Pancreas (tissue), 10 donors: ENCODE measurements around the gene SLC2A6. TPM values are rescaled to one million over a fixed set of nuclear protein-coding genes. Genes with fewer than 3 reads are reported as not detected.

Experiments used
- ATAC-seq, 4 donors: fragments of 200-7000 bp; cut with Tn5 transposase; one replicate each; pipeline versions ENCODE4 v1.8.0 to v1.9.1; 2020; ENCODE audit warnings: mild to moderate bottlenecking in 4 of 4, moderate library complexity in 4 of 4
- DNase-seq, 6 donors: peaks; one replicate each; pipeline ENCODE4 v3.0.0-alpha.2; 2020
- FAIRE-seq: peaks from 2 replicates; lab custom pipeline; 2012; peaks lifted over from hg19 to GRCh38; lab: Jason Lieb, UNC
- H3K27ac ChIP-seq, 4 donors: fragments of 200-600 bp; sonication (generic); 1 replicate in 3 of 4; 2 replicates in 1 of 4; pipeline versions ENCODE4 v1.5.0 to v1.8.0; 2020
- H3K27me3 ChIP-seq, 4 donors: fragments of 200-600 bp; one replicate each; pipeline ENCODE4 v1.8.0; 2021
- H3K36me3 ChIP-seq, 3 donors: fragments of 200-600 bp; sonication (generic) in 1 of 3; one replicate each; pipeline versions ENCODE4 v1.5.0 to v1.8.0; 2020 to 2021
- H3K4me1 ChIP-seq, 3 donors: fragments of 200-600 bp; one replicate each; pipeline ENCODE4 v1.8.0; 2021
- H3K4me3 ChIP-seq, 4 donors: fragments of 200-600 bp; sonication (generic) in 2 of 4; one replicate each; pipeline versions ENCODE4 v1.5.0 to v1.8.0; 2020 to 2021
- H3K9me3 ChIP-seq, 4 donors: fragments of 200-600 bp; one replicate each; pipeline ENCODE4 v1.8.0; 2021
- CTCF ChIP-seq, 4 donors: fragments of 200-600 bp; sonication (generic) in 3 of 4; IDR thresholded peaks; one replicate each; pipeline versions ENCODE4 v1.5.0 to v1.8.0; 2021; ENCODE audit warnings: antibody characterized with exemption in 4 of 4
- WGBS, 2 donors: extraction: QIAGEN DNeasy Blood & Tissue Kit; methylation state at CpG; one replicate each; pipeline ENCODE4 v1.1.7; 2013; 5-methylcytosine and 5-hydroxymethylcytosine counted together
- intact Hi-C, 3 donors: fragments of 100-400 bp; cut with DNase I; formaldehyde crosslinking; loops; one replicate each; pipeline versions ENCODE4 v1.11.1 to v1.14.2; 2022
- polyA plus RNA-seq, 2 donors: library from polyadenylated mRNA; stranded (reverse); fragments of 200-250 nt; gene quantifications; one replicate each; pipeline ENCODE4 v1.2.3, GENCODE V29; 2013
- total RNA-seq, 6 donors: library from RNA; stranded (reverse); fragmentation: NEBNext Ultra II Directional in 4 of 6; extraction: Animal tissue kit (Norgen Biotek cat#: 25700) in 4 of 6; gene quantifications; one replicate each; pipeline versions ENCODE4 v1.2.1 to v1.2.4, GENCODE V29; 2021 to 2023
- donor health status: healthy with polysubstance abuse.
- donor health status: DM: no; HTN: no; CAD: no; lungs with moderate emphysema.
- donor health status: DM: no; HTN: no; CAD: no.
- donor health status: control.
- donor health status: control.
- donor health status: Bipolar disorder and iron deficiency.
- donor health status: DM: yes; HTN: yes; CAD: no.
- donor health status: DM: no; HTN: no; CAD: no.
- donor health status: DM: no; HTN: no; CAD: no.
- donor health status: DM: yes; HTN: yes; CAD: no.

SLC2A6 gene
- total and polyA plus RNA-seq, 8 donors, result 1.1 to 6.7 (median 3.9) TPM

DNA sequence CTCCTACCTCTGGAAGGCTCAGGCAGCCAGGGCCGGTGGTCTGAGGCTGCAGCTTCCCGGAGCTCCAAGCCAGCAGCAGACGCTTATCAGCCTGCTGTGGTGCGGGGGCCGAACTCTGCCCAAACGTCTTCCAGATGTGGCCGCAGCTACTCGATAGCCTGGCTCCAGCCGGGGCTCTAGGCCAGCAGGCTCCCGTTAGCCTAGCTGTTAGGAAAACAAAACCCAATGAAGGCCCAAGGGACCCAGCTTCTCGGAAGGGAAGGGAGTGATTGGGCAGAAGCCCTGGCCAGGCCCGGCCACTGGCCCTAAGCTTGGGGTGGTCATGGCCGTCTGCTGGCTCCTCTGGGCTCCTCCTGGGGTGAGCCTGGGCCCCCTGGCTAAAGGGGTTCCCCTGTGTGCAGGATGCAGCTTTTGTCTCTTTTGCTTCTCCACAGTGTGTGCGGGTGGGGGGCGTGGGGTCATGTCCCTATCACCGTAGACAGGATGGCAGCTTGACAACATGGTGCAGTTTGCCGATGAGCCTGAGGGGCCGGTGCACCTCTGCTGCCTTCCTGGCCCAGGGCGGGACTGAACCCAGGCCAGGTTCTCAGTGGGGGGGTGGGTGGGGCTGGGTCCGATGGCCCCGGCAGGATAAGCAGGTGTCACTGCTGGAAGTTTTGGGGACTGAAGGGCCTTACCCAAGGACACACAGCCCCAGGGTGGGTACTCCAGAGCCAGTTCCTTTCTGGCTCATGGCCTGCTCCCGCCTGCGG, 27.2 kb upstream of the SLC2A6 start:
- Histone ChIP-seq H3K4me3 (no peak overlapping the region), H3K36me3 (no peaks in the 10 kb centered on the region), H3K4me1 (peaks cover 4 to 11% (median 8%) of the 10 kb centered on the region in 3 donors), H3K9me3 (no peaks in the 10 kb centered on the region), H3K27ac (no peak overlapping the region), H3K27me3 (no peaks in the 10 kb centered on the region)
- intact Hi-C loops, result no loop called here
- FAIRE-seq (no peak), DNase-seq (peak in 2 of 6 donors; percentile 40 to 69), ATAC-seq (peak in 2 of 4 donors; percentile 8 to 34)
- WGBS, 2 donors, result 72 to 75% methylated on average over 23 of the region's 23 CpGs
- no peak for TF ChIP-seq CTCF (IDR thresholded peaks at IDR 0.05)

- FAIRE-seq (no peak), DNase-seq (peak in 1 of 6 donors; percentile 10), ATAC-seq (no peak)
- intact Hi-C loops, result no loop called here
- H3K4me1 ChIP-seq, result peaks cover 4 to 11% (median 8%) of the 10 kb centered on the region in 3 donors
- no peak for TF ChIP-seq CTCF (IDR thresholded peaks at IDR 0.05)
- no peaks in the 10 kb centered on the region for H3K9me3 ChIP-seq
- H3K4me3 ChIP-seq, result no peak overlapping the region
- no peak overlapping the region for H3K27ac ChIP-seq
- 87 to 91% methylated on average over 13 of the region's 13 CpGs for whole genome bisulfite sequencing, 2 donors
- H3K36me3 ChIP-seq, result no peaks in the 10 kb centered on the region
- H3K27me3 ChIP-seq, result no peaks in the 10 kb centered on the region
These were observed 26.4 kb upstream of the SLC2A6 start for GRCh38 chr9:133505186-133505830.

DNA sequence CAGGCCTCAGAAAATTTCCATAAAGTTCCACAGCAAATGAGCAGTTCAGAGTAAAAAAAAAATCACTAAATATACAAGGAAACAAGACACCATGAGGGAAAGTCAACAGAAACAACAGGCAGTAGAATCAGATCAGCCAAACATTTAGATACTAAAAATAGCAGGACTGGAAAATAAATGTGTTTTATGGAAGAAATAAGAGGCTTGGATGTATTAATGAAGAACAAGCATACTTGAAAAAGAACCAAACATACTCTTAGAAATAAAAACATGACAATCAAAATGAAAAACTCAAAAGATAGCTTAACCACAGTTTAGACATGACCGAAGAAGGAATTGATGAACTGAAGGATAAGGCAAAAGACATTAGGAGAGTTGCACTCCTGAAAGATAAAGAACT, 23.2 kb upstream of the SLC2A6 start:
- Histone ChIP-seq H3K9me3 (no peaks in the 10 kb centered on the region), H3K27ac (no peak overlapping the region), H3K4me1 (no peaks in the 10 kb centered on the region), H3K27me3 (no peaks in the 10 kb centered on the region), H3K36me3 (no peaks in the 10 kb centered on the region), H3K4me3 (no peak overlapping the region)
- 93 to 94% methylated on average over 1 of the region's 1 CpG for WGBS, 2 donors
- FAIRE-seq, result no peak
- no peak for ATAC-seq
- intact Hi-C loops, result no loop called here
- no peak for TF ChIP-seq CTCF (IDR thresholded peaks at IDR 0.05)
- DNase-seq, result no peak

DNA sequence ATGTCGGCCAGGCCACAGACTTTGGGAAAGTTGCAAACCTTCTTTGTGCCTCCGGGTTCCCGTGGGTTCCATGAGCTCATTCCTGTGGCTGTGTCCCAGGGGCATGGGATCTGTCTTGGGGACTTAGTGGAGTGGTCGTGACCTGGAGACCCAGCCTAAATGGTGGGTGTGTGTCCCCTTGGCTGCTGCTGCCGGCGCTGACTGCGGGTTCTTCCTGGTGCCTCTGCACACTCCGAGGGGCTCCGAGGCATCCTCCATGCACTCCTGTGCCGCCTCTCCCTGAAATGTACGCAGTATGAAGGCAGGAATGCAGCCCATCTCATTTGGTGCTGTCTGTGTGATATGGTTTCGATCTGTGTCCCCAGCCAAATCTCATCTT, 21.0 kb upstream of the SLC2A6 start:
- H3K4me1 ChIP-seq, result no peaks in the 10 kb centered on the region
- FAIRE-seq (no peak), DNase-seq (no peak), ATAC-seq (no peak)
- intact Hi-C loops, result no loop called here
- H3K36me3 ChIP-seq, result no peaks in the 10 kb centered on the region
- no peak overlapping the region for H3K4me3 ChIP-seq
- no peak overlapping the region for H3K27ac ChIP-seq
- H3K27me3 ChIP-seq, result no peaks in the 10 kb centered on the region
- no peaks in the 10 kb centered on the region for H3K9me3 ChIP-seq
- TF ChIP-seq CTCF (IDR thresholded peaks at IDR 0.05), result no peak
- whole genome bisulfite sequencing, 2 donors, result 74 to 79% methylated on average over 12 of the region's 12 CpGs
